GM18505 (cell line): ENCODE results near the gene CFAP206.

ENCODE experiments used
- ATAC-seq: cut with Tn5 transposase; IDR thresholded peaks from one replicate; pipeline ENCODE4 v1.9.1; 2021; ENCODE audit not compliant: unreplicated experiment
- POLR2A ChIP-seq: IDR thresholded peaks from 4 replicates; pipeline ENCODE4 v1.6.1; 2011; ENCODE audit warnings: borderline replicate concordance; ENCODE audit not compliant: insufficient read depth, insufficient read length; ENCODE audit errors: extremely low read depth

CFAP206 gene

DNA sequence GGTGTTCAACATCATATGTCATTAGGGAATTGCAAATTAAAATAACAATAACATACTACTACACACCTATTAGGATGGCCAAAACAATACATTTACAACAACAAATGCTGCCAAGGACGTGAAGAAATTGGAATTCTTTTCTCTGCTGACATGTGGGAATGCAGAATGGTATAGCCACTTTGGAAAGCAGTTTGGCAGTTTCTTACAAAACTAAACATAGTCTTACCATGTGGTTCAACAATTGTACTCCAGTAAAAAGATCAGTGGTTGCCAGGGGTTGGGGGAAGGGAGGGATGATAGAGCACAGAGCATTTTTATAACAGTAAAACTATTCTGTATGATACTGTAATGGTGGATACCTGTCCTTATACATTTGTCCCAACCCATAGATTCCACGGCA, 12.3 kb upstream of the CFAP206 start:
- ATAC-seq = no peak

GRCh38 chr6:87396595-87397392, 11.0 kb upstream of the CFAP206 start:
- ATAC-seq = peak; percentile 90

More for the DNA sequence above, 12.3 kb upstream of the CFAP206 start:
- no peak for TF ChIP-seq POLR2A

DNA sequence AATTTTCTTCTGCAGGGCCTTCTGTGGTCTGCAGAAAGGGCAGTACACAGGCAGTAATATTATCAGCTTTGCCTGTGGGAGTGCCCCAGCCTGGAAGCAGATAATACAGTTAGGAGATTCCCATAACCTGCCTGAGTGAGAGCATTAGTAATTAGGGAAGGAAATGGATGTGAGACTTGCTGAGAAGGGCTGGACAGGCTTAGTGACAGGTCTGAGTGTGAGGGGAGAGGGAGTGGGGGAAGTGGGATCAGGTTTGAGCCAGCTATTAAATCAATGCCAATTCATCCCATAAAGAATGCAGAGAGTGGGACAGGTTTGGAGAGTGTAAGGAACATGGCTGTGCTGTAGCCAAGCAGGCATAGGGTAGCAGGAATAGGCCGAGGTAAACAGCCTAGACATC, 10.1 kb upstream of the CFAP206 start:
- no peak for TF ChIP-seq POLR2A
- no peak for ATAC-seq

More at GRCh38 chr6:87396595-87397392, 11.0 kb upstream of the CFAP206 start:
- TF ChIP-seq POLR2A = no peak

DNA sequence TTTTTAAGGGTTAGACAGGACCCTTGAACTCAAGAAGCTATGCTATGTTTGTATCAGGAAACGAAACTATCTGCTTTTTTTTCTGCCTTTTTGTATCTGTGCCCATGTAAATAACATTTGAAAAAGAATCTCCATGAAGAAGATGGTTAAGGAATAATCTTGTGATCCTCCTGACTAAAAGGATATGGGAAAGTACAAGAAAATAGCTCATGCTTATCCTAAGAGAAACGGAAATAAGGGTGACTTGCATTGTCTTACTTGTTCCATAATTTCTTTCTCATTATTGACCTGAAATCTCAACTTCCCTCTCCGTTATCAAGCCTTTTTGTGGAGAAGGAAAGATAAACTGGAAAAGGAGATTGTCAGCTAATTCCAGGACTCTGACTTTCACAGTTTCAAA, 5.9 kb upstream of the CFAP206 start:
- no peak for ATAC-seq
- no peak for TF ChIP-seq POLR2A

DNA sequence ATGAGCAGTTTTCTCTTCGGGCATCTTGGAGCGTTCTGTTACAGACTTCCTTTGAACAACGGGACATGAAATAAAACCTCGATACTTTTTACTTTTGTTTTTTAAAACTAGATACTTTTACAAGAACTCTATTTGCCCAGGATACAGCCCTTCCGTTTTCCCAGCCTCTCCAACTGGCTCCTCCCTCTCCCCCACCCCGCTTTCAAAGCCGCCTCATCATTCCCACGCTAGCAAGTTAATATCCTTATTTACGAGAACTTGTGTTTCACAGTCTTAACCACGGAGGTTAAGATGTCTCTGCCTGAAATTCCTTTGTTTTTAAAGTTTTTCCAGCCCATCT, 241 bp upstream of the CFAP206 start:
- ATAC-seq = peak; percentile 5

GRCh38 chr6:87408721-87409155, 966 bp downstream of the CFAP206 start:
- no peak for ATAC-seq
- TF ChIP-seq POLR2A = no peak

More for the DNA sequence above, 241 bp upstream of the CFAP206 start:
- TF ChIP-seq POLR2A = no peak

GRCh38 chr6:87419266-87419665, 11.5 kb downstream of the CFAP206 start:
- ATAC-seq = no peak
- TF ChIP-seq POLR2A = no peak

- no peak for ATAC-seq
- no peak for TF ChIP-seq POLR2A
Measured at GRCh38 chr6:87420360-87420759, 12.6 kb downstream of the CFAP206 start.

- no peak for TF ChIP-seq POLR2A
- ATAC-seq = no peak
Measured at GRCh38 chr6:87421576-87421975, 13.8 kb downstream of the CFAP206 start.

GRCh38 chr6:87426789-87427188, 19.0 kb downstream of the CFAP206 start:
- ATAC-seq = no peak
- no peak for TF ChIP-seq POLR2A

GRCh38 chr6:87430499-87430898, 22.7 kb downstream of the CFAP206 start:
- ATAC-seq = no peak
- TF ChIP-seq POLR2A = no peak

- TF ChIP-seq POLR2A = no peak
- ATAC-seq = no peak
Measured at GRCh38 chr6:87431263-87431662, 23.5 kb downstream of the CFAP206 start.

DNA sequence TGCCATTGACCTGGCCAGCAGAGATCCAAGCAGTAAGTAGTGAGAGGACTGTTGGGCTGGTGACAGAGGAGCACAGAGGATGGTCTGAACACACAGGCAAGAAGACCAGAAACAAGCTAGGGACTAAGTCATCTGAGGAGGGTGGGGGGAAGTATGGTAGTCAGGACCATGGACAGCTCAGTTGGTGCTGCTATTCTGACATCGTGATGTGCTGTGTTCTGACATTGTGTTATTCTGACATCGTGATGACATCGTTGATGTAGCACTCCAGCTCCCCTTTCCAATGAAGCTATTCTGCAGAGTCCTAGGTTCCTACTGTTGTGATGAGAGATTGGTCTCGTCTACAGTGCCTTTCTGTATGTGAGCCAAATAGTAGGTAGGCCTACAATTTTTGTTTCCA, 28.7 kb downstream of the CFAP206 start:
- no peak for TF ChIP-seq POLR2A
- ATAC-seq = no peak

- TF ChIP-seq POLR2A = no peak
- ATAC-seq = no peak
Measured at GRCh38 chr6:87441711-87442110, 33.9 kb downstream of the CFAP206 start.
